ENCODE measurements around the gene HOXA1.

- TF ChIP-seq CTCF (IDR thresholded peaks at IDR 0.05) (no peak), ZFX (IDR thresholded peaks at IDR 0.05; ENCODE audit: borderline replicate concordance) (no peak)
Measured at GRCh38 chr7:27114881-27115220, 19.1 kb upstream of the HOXA1 start.
